Upper lobe of left lung (tissue), 4 donors: ENCODE measurements around the gene TCERG1L.

ENCODE experiments used
- EP300 ChIP-seq, 4 donors: sonication (generic); formaldehyde crosslinking; IDR thresholded peaks; one replicate each; pipeline ENCODE4 v1.5.1; 2017; ENCODE audit warnings: antibody characterized with exemption in 4 of 4, control low read depth in 2 of 4
- POLR2A ChIP-seq, 4 donors: fragments of 450-650 bp; IDR thresholded peaks; one replicate each; pipeline ENCODE4 v1.5.1; 2016 to 2017; ENCODE audit warnings: antibody characterized with exemption in 4 of 4, mild to moderate bottlenecking in 2 of 4
- TF ChIP-seq, protein P1 (sequence below), 6 experiments: fragments of 450-650 bp in 4 of 6; fragments of 200-600 bp in 2 of 6; sonication (generic) in 2 of 6; IDR thresholded peaks; one replicate each; pipeline ENCODE4 v1.5.1; 2016 to 2019; ENCODE audit warnings: antibody characterized with exemption in 6 of 6

DNA sequence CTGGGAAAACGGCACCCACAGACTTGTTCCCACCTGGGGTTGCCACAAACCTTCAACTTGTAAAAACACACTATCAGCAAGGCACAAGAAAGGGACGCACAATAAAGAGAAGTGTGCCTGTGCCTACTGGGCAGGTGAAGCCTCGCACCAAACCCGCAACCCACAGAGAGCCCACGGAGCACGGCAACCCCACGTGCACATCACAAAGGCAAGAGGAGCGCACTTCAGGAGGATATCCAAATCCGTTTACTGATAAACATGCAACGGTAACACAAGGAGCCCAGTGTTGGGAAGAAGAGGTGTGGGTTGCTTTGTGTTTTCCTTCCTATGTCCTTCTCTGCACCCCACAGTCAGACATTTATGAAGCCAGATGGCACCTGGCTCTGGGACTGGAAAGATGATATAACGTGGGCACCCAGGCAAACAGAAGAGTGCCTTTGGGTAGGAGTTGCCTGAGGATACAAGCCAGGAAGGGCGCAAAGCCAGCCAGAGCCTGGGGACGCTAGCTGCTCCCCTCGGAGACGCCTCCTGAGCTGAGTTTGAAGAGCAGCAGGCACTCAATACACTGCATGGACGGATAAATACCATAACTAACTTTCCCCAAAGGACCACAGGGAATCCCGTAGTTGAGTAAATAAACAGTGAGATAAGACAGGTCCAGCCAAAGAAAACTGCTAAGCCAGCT lies 41.6 kb downstream of the TCERG1L start:
- TF ChIP-seq, protein P1, sequence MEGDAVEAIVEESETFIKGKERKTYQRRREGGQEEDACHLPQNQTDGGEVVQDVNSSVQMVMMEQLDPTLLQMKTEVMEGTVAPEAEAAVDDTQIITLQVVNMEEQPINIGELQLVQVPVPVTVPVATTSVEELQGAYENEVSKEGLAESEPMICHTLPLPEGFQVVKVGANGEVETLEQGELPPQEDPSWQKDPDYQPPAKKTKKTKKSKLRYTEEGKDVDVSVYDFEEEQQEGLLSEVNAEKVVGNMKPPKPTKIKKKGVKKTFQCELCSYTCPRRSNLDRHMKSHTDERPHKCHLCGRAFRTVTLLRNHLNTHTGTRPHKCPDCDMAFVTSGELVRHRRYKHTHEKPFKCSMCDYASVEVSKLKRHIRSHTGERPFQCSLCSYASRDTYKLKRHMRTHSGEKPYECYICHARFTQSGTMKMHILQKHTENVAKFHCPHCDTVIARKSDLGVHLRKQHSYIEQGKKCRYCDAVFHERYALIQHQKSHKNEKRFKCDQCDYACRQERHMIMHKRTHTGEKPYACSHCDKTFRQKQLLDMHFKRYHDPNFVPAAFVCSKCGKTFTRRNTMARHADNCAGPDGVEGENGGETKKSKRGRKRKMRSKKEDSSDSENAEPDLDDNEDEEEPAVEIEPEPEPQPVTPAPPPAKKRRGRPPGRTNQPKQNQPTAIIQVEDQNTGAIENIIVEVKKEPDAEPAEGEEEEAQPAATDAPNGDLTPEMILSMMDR (IDR thresholded peaks at IDR 0.05): no peak
- TF ChIP-seq POLR2A (IDR thresholded peaks at IDR 0.05) (no peak), EP300 (IDR thresholded peaks at IDR 0.05) (no peak)
